ENCODE data around the gene VRK1.

- no peak for TF ChIP-seq CHD2 (IDR thresholded peaks at IDR 0.05; ENCODE audit: low read length, partially characterized antibody)
- TF ChIP-seq POLR2A (IDR thresholded peaks at IDR 0.05; ENCODE audit: low read length) = no peak
- TF ChIP-seq CEBPB (IDR thresholded peaks at IDR 0.05) = no peak
- TF ChIP-seq CHD4 (IDR thresholded peaks at IDR 0.05; ENCODE audit: borderline replicate concordance) = no peak
- TF ChIP-seq TP53 (CRISPR knock-in tag; IDR thresholded peaks at IDR 0.05) = no peak
- no peak for TF ChIP-seq FOSL2 (IDR thresholded peaks at IDR 0.05)
- TF ChIP-seq FOSL2 (CRISPR knock-in tag; IDR thresholded peaks at IDR 0.05) = no peak
- TF ChIP-seq CTCF (IDR thresholded peaks at IDR 0.05) = no peak
- no peak for TF ChIP-seq SREBF2 (IDR thresholded peaks at IDR 0.05)
- no peak for TF ChIP-seq MAFK (IDR thresholded peaks at IDR 0.05; ENCODE audit: partially characterized antibody)
- TF ChIP-seq ESRRA (IDR thresholded peaks at IDR 0.05; ENCODE audit: borderline replicate concordance, low read length) = no peak
- TF ChIP-seq EP300 (IDR thresholded peaks at IDR 0.05) = no peak
- no peak for TF ChIP-seq REST (IDR thresholded peaks at IDR 0.05)
These were observed 108.6 kb downstream of the VRK1 start for GRCh38 chr14:96905825-96906224.

All from A549 (cell line).